ENCODE results near the gene CACFD1.

The CACFD1 gene

DNA sequence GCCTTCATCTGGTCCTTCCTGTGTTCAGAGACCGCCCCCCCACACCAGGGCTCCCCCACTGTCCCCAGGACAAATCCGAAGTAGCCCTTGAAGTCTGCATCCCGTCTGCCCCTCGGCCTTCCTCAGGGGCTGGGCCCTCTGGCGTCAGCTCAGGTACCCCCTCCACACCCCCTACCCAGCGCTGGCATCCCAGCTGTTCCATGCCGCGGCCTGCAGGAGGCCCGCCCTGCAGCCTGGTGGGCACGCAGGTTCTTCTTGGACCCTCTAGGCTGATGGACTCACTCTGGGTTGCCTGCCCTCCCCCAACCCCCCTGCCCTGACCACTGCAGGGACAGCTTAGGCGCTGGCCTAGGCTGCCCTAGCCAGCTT lies 12.5 kb downstream of the CACFD1 start:
- TF ChIP-seq TAF1 (IDR thresholded peaks at IDR 0.05; ENCODE audit: borderline replicate concordance, insufficient read depth, low read length) (no peak), FOXP2 (optimal IDR thresholded peaks at IDR 0.05; ENCODE audit: borderline replicate concordance, extremely low read depth, extremely low read length, insufficient read depth) (no peak), POLR2AphosphoS5 (IDR thresholded peaks at IDR 0.05; ENCODE audit: low read depth, low read length) (no peak), SIN3A (IDR thresholded peaks at IDR 0.05; ENCODE audit: borderline replicate concordance, insufficient read depth, low read length) (no peak)
- TF ChIP-seq, protein P1, sequence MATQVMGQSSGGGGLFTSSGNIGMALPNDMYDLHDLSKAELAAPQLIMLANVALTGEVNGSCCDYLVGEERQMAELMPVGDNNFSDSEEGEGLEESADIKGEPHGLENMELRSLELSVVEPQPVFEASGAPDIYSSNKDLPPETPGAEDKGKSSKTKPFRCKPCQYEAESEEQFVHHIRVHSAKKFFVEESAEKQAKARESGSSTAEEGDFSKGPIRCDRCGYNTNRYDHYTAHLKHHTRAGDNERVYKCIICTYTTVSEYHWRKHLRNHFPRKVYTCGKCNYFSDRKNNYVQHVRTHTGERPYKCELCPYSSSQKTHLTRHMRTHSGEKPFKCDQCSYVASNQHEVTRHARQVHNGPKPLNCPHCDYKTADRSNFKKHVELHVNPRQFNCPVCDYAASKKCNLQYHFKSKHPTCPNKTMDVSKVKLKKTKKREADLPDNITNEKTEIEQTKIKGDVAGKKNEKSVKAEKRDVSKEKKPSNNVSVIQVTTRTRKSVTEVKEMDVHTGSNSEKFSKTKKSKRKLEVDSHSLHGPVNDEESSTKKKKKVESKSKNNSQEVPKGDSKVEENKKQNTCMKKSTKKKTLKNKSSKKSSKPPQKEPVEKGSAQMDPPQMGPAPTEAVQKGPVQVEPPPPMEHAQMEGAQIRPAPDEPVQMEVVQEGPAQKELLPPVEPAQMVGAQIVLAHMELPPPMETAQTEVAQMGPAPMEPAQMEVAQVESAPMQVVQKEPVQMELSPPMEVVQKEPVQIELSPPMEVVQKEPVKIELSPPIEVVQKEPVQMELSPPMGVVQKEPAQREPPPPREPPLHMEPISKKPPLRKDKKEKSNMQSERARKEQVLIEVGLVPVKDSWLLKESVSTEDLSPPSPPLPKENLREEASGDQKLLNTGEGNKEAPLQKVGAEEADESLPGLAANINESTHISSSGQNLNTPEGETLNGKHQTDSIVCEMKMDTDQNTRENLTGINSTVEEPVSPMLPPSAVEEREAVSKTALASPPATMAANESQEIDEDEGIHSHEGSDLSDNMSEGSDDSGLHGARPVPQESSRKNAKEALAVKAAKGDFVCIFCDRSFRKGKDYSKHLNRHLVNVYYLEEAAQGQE (IDR thresholded peaks at IDR 0.05; ENCODE audit: insufficient read depth in 1 of 2, low read depth in 2 of 2, low read length in 2 of 2): no peak

DNA sequence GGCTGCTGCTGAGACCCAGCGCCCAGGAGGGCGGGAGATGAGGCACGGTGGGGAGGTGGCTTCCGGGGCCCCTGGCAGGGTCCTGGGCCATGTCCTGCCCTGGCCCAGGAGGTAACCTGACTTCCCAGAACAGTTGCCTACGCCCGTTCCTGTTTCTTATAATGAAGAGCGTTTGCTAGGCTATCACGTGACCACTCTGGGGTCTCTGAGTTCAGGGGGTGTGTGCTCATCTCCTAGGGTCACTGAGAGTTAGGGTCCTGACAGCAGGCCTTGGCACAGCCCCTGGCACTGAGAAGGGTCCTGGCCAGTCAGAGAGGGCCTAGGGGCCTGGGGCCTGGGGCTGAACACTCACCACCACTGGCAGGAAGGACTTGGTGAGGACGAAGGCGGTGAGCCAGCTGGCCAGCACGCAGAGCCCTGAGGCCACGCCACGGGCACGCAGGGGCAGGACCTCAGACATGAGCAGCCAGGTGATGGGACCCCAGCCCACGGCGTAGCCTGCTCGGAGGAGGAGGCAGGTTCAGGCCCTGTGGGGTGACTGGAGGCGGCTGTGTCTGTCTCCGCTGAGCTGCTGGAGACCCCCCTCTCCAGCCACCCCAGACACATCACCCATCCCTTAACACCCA lies 13.1 kb downstream of the CACFD1 start:
- TF ChIP-seq FOXP2 (optimal IDR thresholded peaks at IDR 0.05; ENCODE audit: borderline replicate concordance, extremely low read depth, extremely low read length, insufficient read depth): no peak
- TF ChIP-seq POLR2AphosphoS5 (IDR thresholded peaks at IDR 0.05; ENCODE audit: low read depth, low read length): no peak
- TF ChIP-seq, protein P1 (IDR thresholded peaks at IDR 0.05; ENCODE audit: insufficient read depth in 1 of 2, low read depth in 2 of 2, low read length in 2 of 2): no peak
- no peak for TF ChIP-seq SIN3A (IDR thresholded peaks at IDR 0.05; ENCODE audit: borderline replicate concordance, insufficient read depth, low read length)
- TF ChIP-seq TAF1 (IDR thresholded peaks at IDR 0.05; ENCODE audit: borderline replicate concordance, insufficient read depth, low read length): no peak

DNA sequence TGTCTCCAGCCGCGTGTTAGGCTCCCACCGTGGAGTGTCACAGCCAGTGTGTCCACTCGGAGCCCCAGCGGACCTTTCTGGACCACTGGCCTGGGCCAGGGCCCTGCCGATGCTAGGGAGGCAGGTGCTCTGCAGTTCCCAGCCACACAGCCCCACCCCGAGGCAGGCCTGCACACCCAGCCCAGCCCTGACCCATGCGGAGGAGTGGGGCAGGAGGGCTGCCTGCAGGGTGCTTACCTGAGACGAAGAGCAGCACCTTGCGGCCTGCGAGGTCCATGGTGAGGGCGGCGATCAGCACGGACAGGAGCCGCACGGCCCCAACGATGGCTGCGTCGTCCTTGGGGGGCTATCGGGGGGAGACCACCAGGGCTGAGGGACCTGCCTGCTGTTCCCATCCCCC lies 14.0 kb downstream of the CACFD1 start:
- TF ChIP-seq FOXP2 (optimal IDR thresholded peaks at IDR 0.05; ENCODE audit: borderline replicate concordance, extremely low read depth, extremely low read length, insufficient read depth): no peak
- TF ChIP-seq, protein P1 (IDR thresholded peaks at IDR 0.05; ENCODE audit: insufficient read depth in 1 of 2, low read depth in 2 of 2, low read length in 2 of 2): no peak
- no peak for TF ChIP-seq POLR2AphosphoS5 (IDR thresholded peaks at IDR 0.05; ENCODE audit: low read depth, low read length)
- TF ChIP-seq TAF1 (IDR thresholded peaks at IDR 0.05; ENCODE audit: borderline replicate concordance, insufficient read depth, low read length): no peak
- no peak for TF ChIP-seq SIN3A (IDR thresholded peaks at IDR 0.05; ENCODE audit: borderline replicate concordance, insufficient read depth, low read length)

DNA sequence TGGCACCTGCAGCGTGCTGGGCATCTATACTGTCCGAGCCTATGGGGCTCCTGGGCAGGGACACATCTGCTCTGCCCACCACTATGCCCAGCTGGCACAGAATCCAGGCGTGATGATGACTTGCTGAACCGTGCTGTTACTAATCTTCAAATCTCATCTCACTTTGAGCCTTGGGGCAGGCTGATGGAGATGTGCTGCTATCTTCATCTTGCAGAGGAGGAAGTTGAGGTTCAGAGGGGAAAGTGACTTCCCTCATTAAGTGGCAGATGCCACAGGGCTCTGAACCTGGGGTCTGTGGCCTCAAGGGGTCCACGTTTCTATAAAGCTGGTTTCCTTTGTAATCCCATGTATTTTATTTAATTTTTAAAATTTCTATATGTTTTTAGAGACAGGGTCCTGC lies 14.4 kb downstream of the CACFD1 start:
- TF ChIP-seq POLR2AphosphoS5 (IDR thresholded peaks at IDR 0.05; ENCODE audit: low read depth, low read length) (no peak), TAF1 (IDR thresholded peaks at IDR 0.05; ENCODE audit: borderline replicate concordance, insufficient read depth, low read length) (no peak), SIN3A (IDR thresholded peaks at IDR 0.05; ENCODE audit: borderline replicate concordance, insufficient read depth, low read length) (no peak)
- TF ChIP-seq, protein P1 (IDR thresholded peaks at IDR 0.05; ENCODE audit: insufficient read depth in 1 of 2, low read depth in 2 of 2, low read length in 2 of 2): no peak

DNA sequence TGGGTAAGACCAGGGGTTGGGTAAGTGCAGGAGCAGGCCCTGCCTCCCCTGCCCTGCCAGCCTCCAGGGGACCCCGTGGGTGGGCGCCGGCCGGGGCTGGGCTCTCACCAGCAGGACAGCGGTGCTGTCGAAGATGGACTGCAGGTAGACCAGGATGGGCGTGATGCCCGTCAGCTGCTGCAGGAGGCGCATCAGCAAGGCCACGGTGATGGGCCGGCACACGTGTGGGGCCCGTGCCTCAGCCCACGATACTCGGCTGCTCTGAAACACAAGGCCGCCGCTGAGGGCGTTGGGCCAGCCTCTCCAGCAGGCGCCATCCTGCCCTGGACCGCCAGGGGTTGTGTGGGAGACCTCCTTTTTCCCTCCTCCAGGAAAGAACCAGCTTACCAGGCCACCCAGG lies 15.1 kb downstream of the CACFD1 start:
- no peak for TF ChIP-seq SIN3A (IDR thresholded peaks at IDR 0.05; ENCODE audit: borderline replicate concordance, insufficient read depth, low read length)
- no peak for TF ChIP-seq POLR2AphosphoS5 (IDR thresholded peaks at IDR 0.05; ENCODE audit: low read depth, low read length)
- no peak for TF ChIP-seq TAF1 (IDR thresholded peaks at IDR 0.05; ENCODE audit: borderline replicate concordance, insufficient read depth, low read length)
- TF ChIP-seq, protein P1 (IDR thresholded peaks at IDR 0.05; ENCODE audit: insufficient read depth in 1 of 2, low read depth in 2 of 2, low read length in 2 of 2): no peak
- TF ChIP-seq FOXP2 (optimal IDR thresholded peaks at IDR 0.05; ENCODE audit: borderline replicate concordance, extremely low read depth, extremely low read length, insufficient read depth): no peak
